CD4-positive, alpha-beta T cell treated with Interleukin-15 for 1 hour (primary cell): Measurements from ENCODE around the gene SPRY2.

Source experiments
- DNase-seq: peaks from one replicate; pipeline ENCODE4 v3.0.0-alpha.2; 2020

Gene SPRY2

DNA sequence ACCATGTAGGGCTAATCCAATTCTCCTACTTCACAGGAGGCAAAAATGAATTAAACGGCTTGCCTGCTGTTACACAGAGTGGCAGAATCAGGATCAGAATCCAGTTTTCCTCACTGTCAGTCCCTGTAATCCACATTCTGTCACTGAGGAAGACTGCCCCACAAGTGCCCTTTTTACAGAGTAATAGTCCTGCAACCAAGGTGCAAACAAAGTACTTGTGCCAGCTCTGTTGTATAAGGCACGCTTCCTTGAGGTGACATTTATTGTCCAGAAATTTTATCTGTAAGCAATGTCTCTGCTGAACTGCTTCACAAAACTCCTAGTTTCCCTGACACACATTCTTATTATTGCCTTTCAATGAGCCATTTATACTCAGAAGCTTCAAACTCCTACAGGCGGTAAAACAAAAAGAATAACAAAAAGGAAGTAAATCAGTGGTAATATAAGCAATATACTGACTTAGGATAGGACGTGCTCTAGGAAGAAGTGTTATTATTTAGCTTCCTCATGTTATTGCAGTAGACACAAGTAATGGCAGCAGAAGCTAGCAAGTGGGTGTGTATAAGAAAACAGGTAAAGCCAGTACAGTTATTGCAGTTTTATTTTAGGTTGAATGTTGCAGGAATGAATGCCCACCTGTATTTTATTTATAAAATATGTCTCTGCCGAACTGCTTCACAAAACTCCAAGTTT lies 28.8 kb downstream of the SPRY2 start:
- no peak for DNase-seq

DNA sequence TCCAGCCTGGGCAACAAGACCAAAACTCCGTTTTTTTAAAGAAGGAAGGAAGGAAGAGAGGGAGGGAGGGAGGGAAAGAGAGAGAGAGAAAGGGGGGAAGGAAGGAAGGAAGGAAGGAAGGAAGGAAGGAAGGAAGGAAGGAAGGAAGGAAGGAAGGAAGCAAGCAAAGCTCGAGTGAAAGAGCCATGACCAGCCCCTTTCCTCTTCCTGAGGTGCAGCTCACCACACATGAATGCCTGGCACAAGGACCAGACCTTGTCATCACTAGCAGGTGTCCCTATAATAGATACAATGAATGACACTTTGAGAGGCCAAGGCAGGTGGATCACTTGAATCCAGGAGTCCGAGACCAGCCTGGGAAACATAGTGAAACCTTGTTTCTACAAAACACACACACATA lies 31.0 kb downstream of the SPRY2 start:
- no peak for DNase-seq

DNA sequence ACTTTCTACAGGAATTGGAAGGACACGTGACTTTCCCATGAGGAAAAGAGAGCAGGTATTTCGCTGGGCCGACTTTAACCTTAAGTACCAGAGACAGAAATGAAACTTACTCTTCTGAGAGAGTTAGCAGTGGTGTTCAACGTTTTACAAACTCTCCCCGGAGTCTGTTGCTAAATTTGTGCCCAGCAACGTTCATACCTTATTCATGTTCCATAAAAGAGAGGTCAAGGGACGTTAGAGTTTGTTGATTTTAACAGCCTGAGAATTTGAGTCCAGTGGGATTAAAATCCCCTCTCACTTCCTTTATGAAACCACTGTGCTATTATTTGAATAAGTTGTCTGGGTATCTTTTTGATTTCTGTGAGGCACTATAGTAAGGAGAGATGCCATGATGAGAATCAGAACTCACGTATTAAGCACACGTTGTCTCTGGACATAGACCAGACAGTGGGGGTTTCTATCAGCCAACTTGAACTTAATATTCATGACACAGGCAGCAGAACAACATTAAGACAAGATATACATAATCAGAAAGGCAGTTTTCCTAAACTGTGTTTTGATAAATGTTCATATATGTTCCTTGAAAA lies 33.4 kb downstream of the SPRY2 start:
- no peak for DNase-seq

DNA sequence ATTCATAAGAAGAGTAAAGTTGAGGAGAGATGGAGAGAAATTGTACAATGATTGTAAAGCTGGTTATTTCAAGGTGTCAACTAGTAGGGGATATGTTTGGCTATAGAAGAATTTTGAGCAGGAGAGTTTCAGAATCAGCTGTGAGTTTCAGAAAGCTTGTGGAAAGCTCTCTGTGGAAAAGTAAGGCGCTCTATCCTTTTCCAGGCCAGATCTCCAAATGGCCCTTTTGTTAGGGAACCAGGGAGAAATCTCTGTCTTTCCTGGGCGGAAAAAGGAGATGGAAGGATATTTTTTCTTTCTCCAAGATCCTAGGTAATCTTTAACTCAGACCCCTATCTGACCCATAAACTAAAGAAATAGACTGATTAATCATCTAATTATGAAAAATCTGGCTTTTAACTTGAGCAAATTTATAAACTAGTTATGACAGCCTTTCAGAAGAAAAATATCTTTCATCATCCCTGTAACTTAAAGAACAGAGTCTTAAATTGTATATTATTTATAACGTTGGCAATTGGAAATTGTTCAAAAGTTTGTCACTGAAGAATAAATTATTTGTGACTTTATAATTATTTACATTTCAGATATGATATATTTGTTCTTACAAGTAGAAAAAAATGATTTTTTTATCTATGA lies 34.5 kb downstream of the SPRY2 start:
- DNase-seq: no peak

DNA sequence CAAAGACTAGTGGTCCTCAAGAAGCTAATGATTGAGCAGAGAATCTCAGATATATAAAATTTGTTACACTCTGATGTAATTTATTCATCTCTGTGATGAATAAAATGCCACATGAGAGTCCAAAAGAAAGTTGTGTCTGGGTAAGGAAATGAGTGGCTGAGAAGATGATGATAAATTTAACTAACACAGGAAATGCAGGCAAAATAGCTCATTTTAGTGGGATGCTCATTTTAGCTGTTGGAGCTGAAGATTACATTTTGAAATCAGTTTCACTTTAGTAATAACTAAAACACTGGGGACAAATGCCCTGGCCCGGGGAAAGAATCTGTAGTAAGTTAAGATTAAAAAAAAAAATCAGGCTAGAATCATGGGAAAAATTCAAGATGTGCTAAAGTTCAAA lies 35.2 kb downstream of the SPRY2 start:
- no peak for DNase-seq

DNA sequence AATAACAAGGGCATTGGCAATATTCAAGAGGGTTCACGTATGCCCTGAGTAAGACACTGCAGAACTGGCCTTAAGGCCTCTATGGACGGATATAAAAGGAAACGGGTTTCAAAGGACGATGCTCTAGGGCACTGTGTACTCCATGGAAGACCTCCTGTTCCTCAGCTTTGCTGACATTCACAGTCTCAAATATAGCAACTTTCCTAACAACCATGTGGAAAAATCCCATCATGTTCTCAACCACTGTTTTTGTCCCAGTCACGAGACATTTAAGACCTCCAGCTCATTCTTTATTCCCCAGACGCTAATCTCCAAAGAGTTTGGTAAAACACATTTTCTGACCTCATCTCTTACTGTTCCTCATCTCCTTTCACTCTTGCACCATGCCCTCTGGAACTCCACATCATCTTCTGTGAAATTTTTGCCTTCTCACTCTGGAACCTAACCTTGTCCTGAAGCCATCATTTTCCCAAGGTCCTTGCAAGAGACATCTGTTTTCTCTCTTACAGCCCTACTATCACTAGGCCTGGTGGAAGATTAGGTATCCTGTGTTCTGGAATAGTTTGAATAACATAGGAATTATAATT lies 37.6 kb downstream of the SPRY2 start:
- DNase-seq: no peak

DNA sequence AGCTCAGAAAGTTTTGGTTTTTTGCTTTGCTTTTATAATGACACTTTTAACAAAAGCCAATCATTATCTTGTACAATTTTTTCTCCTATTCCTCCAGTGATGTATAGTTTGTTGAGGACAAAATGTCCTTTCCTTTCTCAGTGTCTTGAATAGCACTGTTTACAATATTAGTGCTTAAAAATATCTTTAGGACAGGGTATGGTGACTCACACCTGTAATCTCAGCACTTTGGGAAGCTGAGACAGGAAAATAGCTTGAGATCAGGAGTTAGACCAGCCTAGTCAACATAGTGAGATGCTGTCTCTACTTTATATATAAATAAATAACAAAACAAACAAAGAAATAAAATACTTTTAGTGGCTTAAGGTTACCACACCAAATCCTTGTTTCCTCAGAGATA lies 41.9 kb downstream of the SPRY2 start:
- no peak for DNase-seq

DNA sequence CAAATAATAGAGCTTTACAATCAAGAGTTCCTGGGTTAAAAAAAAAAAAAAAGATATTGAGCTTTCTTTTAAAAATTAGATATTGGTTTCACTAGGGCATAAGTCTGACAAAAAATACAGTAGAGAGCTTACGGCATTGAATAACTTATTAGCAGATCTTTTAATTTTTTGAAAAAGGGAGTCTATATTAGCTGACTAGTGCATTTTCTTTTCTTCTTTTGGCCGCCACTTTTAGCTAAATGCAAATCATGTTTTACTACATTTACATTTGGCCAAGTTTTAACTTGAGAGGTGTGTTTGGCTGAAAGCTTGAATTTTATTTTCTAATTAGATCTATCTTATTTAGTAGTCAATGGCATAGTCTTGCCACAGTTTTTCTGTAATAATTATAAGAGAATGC lies 43.4 kb downstream of the SPRY2 start:
- no peak for DNase-seq

DNA sequence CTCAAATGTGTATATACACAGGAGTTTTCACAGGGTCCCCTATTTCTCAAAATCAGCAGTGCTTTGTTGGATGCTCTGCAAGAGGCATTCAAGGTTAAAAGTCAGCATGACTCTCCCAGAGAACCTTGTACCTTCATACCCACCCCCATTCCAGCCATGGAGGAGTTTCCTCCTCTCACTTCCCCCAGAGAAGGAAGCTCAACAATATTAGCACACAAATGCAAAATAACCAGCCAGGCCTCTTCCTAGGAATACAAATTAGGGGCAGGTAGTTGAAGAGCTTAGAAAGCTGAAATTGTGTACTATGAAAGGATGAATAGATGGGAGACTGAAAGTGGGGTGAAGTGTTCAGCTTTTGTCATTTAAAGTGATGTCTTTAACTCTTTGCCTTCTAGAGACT lies 43.8 kb downstream of the SPRY2 start:
- DNase-seq: no peak

DNA sequence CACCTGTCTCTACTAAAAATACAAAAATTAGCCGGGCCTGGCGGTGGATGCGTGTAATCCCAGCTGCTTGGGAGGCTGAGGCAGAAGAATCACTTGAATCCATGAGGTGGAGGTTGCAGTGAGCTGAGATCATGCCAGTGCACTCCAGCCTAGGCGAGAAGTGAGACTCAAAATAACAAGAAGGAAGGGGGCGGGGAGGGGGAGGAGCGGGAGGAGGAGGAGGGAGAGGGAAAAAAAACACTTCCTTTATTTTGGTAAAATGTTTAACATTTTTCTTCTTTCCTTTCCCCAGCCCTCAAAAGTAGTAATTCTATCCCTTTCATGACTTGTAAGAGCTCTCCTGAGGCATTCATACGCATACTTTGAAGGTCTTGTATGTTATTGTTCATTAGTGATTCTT lies 44.3 kb downstream of the SPRY2 start:
- no peak for DNase-seq

DNA sequence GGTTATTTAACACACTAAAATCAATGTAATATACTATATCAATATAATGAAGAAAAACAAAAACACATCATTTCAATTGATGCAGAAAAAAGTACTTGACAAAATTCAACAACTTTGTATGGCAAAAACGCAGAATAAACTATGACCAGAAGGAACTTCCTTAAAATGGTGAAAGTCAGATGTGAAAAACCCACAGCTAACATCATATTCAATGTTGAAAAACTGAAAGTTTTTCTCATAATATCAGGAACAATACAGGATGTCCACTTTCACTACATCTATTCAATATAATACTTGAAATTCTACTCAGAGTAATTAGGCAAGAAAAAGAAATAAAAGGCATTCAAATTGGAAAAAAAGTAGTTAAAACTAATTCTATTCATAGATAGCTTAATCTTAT lies 50.3 kb downstream of the SPRY2 start:
- no peak for DNase-seq
